Right cardiac atrium (tissue), 5 donors: ENCODE measurements around the gene INCENP. TPM values are rescaled to one million over a fixed set of nuclear protein-coding genes. Genes with fewer than 3 reads are reported as not detected.
A peak's percentile ranks its signal among the peaks of the same experiment; 100 is the strongest.

Experiments
- ATAC-seq, 2 donors: fragments of 200-7000 bp; cut with Tn5 transposase; one replicate each; pipeline versions ENCODE4 v1.8.0 to v1.9.1; 2020; ENCODE audit warnings: moderate library complexity in 2 of 2, mild to moderate bottlenecking in 1 of 2
- DNase-seq, 3 donors: peaks; one replicate each; pipeline ENCODE4 v3.0.0-alpha.2; 2020
- H3K27ac ChIP-seq: one replicate; pipeline ENCODE4 v1.5.1; 2013; ENCODE audit warnings: mild to moderate bottlenecking, low read length, control low read depth, moderate library complexity
- H3K27me3 ChIP-seq: one replicate; pipeline ENCODE4 v1.6.1; 2013; ENCODE audit not compliant: control insufficient read depth, insufficient read depth
- H3K4me1 ChIP-seq: one replicate; pipeline ENCODE4 v1.6.1; 2013; ENCODE audit warnings: low read length; ENCODE audit not compliant: control insufficient read depth, insufficient read depth
- H3K4me3 ChIP-seq: one replicate; pipeline ENCODE4 v1.5.1; 2013; ENCODE audit warnings: low read length, control low read depth
- H3K9me3 ChIP-seq: one replicate; pipeline ENCODE4 v1.6.1; 2013; ENCODE audit warnings: low read length; ENCODE audit not compliant: control insufficient read depth
- WGBS: extraction: QIAGEN DNeasy Blood & Tissue Kit; methylation state at CpG from one replicate; pipeline ENCODE4 v1.1.7; 2013; 5-methylcytosine and 5-hydroxymethylcytosine counted together
- intact Hi-C, 4 donors: fragments of 100-400 bp; cut with DNase I; formaldehyde crosslinking; loops; one replicate each; pipeline versions ENCODE4 v1.11.0 to v1.14.0; 2022 to 2023
- polyA plus RNA-seq: library from polyadenylated mRNA; stranded (reverse); fragments of 200-250 nt; gene quantifications from one replicate; pipeline ENCODE4 v1.2.3, GENCODE V29; 2013
- total RNA-seq, 4 donors: library from RNA; stranded (reverse); fragmentation: NEBNext Ultra II Directional; extraction: Animal tissue kit (Norgen Biotek cat#: 25700); gene quantifications; one replicate each; pipeline ENCODE4 v1.2.1, GENCODE V29; 2021
- donor health status: healthy with polysubstance abuse.
- donor health status: DM: no; HTN: yes; CAD: no.
- donor health status: DM: no; HTN: no; CAD: no.
- donor health status: DM: no; HTN: yes; CAD: no; lungs with severe emphysema.
- donor health status: DM: yes; HTN: yes; CAD: no.

The INCENP gene
- total and polyA plus RNA-seq, 5 donors = 3.6 to 24.4 (median 17.9) TPM

- Histone ChIP-seq H3K27me3 (no peaks in the 10 kb centered on the region), H3K4me1 (peaks cover 8% of the 10 kb centered on the region), H3K27ac (peak overlapping the region; percentile 49), H3K4me3 (peak overlapping the region; percentile 83), H3K9me3 (no peaks in the 10 kb centered on the region)
- intact Hi-C loops = no loop called here
- DNase-seq (peak; percentile 45 to 76 (median 69)), ATAC-seq (peak; percentile 30 to 45)
- 4% methylated on average over 39 of the region's 39 CpGs for WGBS
Observed at GRCh38 chr11:62124186-62125113, 639 bp downstream of the INCENP start.

- H3K9me3 ChIP-seq = no peaks in the 10 kb centered on the region
- no peak for DNase-seq
- H3K4me3 ChIP-seq = no peak overlapping the region
- H3K27me3 ChIP-seq = no peaks in the 10 kb centered on the region
- peaks cover 8% of the 10 kb centered on the region for H3K4me1 ChIP-seq
- intact Hi-C loops = no loop called here
- no peak overlapping the region for H3K27ac ChIP-seq
- ATAC-seq = no peak
- 54% methylated on average over 4 of the region's 4 CpGs for WGBS
Observed at GRCh38 chr11:62125316-62125715, 1.5 kb downstream of the INCENP start.

GRCh38 chr11:62125881-62126280 is 2.1 kb downstream of the INCENP start:
- 62% methylated on average over 3 of the region's 3 CpGs for WGBS
- no peak for ATAC-seq
- H3K4me3 ChIP-seq = no peak overlapping the region
- no peaks in the 10 kb centered on the region for H3K9me3 ChIP-seq
- H3K27ac ChIP-seq = no peak overlapping the region
- H3K27me3 ChIP-seq = no peaks in the 10 kb centered on the region
- no peak for DNase-seq
- peaks cover 8% of the 10 kb centered on the region for H3K4me1 ChIP-seq
- intact Hi-C loops = no loop called here

- DNase-seq (no peak), ATAC-seq (no peak)
- Histone ChIP-seq H3K4me3 (no peak overlapping the region), H3K27me3 (no peaks in the 10 kb centered on the region), H3K27ac (no peak overlapping the region), H3K4me1 (peaks cover 8% of the 10 kb centered on the region), H3K9me3 (no peaks in the 10 kb centered on the region)
- WGBS = 98% methylated on average over 1 of the region's 1 CpG
- intact Hi-C loops = no loop called here
Observed at GRCh38 chr11:62127426-62127825, 3.6 kb downstream of the INCENP start.

- DNase-seq (no peak), ATAC-seq (no peak)
- intact Hi-C loops = no loop called here
- 91% methylated on average over 16 of the region's 16 CpGs for WGBS
- Histone ChIP-seq H3K9me3 (no peaks in the 10 kb centered on the region), H3K27me3 (no peaks in the 10 kb centered on the region), H3K4me1 (peaks cover 8% of the 10 kb centered on the region), H3K4me3 (no peak overlapping the region), H3K27ac (no peak overlapping the region)
Observed at GRCh38 chr11:62127941-62128770, 4.3 kb downstream of the INCENP start.

GRCh38 chr11:62128835-62129234 is 5.0 kb downstream of the INCENP start:
- H3K27me3 ChIP-seq = no peaks in the 10 kb centered on the region
- no peaks in the 10 kb centered on the region for H3K9me3 ChIP-seq
- DNase-seq (no peak), ATAC-seq (no peak)
- intact Hi-C loops = no loop called here
- peaks cover 8% of the 10 kb centered on the region for H3K4me1 ChIP-seq
- no peak overlapping the region for H3K27ac ChIP-seq
- no peak overlapping the region for H3K4me3 ChIP-seq
- WGBS = 95% methylated on average over 7 of the region's 7 CpGs

- intact Hi-C loops = no loop called here
- ATAC-seq = no peak
- Histone ChIP-seq H3K9me3 (no peaks in the 10 kb centered on the region), H3K4me1 (peaks cover 8% of the 10 kb centered on the region), H3K4me3 (no peak overlapping the region), H3K27me3 (no peaks in the 10 kb centered on the region), H3K27ac (no peak overlapping the region)
- DNase-seq = no peak
- 96% methylated on average over 28 of the region's 28 CpGs for WGBS
Observed at GRCh38 chr11:62129590-62130282, 5.9 kb downstream of the INCENP start.

GRCh38 chr11:62130283-62131169 is 6.7 kb downstream of the INCENP start:
- no peak overlapping the region for H3K27ac ChIP-seq
- no peak overlapping the region for H3K4me3 ChIP-seq
- ATAC-seq = no peak
- WGBS = 96% methylated on average over 34 of the region's 34 CpGs
- no peaks in the 10 kb centered on the region for H3K27me3 ChIP-seq
- peaks cover 2% of the 10 kb centered on the region for H3K4me1 ChIP-seq
- peak in 1 of 3 donors; percentile 58 for DNase-seq
- no peaks in the 10 kb centered on the region for H3K9me3 ChIP-seq
- intact Hi-C loops = no loop called here

- no peaks in the 10 kb centered on the region for H3K4me1 ChIP-seq
- ATAC-seq (no peak), DNase-seq (no peak)
- 92% methylated on average over 6 of the region's 6 CpGs for WGBS
- H3K27ac ChIP-seq = no peak overlapping the region
- intact Hi-C loops = no loop called here
- no peak overlapping the region for H3K4me3 ChIP-seq
- H3K27me3 ChIP-seq = no peaks in the 10 kb centered on the region
- H3K9me3 ChIP-seq = no peaks in the 10 kb centered on the region
Observed at GRCh38 chr11:62131170-62131464, 7.3 kb downstream of the INCENP start.

GRCh38 chr11:62132191-62132590 is 8.4 kb downstream of the INCENP start:
- H3K9me3 ChIP-seq = no peaks in the 10 kb centered on the region
- no peaks in the 10 kb centered on the region for H3K27me3 ChIP-seq
- peak; percentile 50 to 73 for ATAC-seq
- H3K4me3 ChIP-seq = no peak overlapping the region
- H3K4me1 ChIP-seq = no peaks in the 10 kb centered on the region
- H3K27ac ChIP-seq = no peak overlapping the region
- no peak for DNase-seq
- intact Hi-C loops = no loop called here
- 84% methylated on average over 6 of the region's 6 CpGs for WGBS
